ENCODE measurements around the gene ZBTB32.
A peak's percentile ranks its signal among the peaks of the same experiment; 100 is the strongest.

Gene ZBTB32

GRCh38 chr19:35696835-35697234, 7.5 kb upstream of the ZBTB32 start:
- ATAC-seq: peak; percentile 31 to 33

GRCh38 chr19:35702223-35703012, 1.9 kb upstream of the ZBTB32 start:
- peak; percentile 100 for ATAC-seq

GRCh38 chr19:35703343-35703742, 1.0 kb upstream of the ZBTB32 start:
- no peak for ATAC-seq

- ATAC-seq: no peak
These were observed 4.0 kb downstream of the ZBTB32 start for GRCh38 chr19:35708391-35708790.

- peak; percentile 48 to 58 for ATAC-seq
These were observed 6.7 kb downstream of the ZBTB32 start for GRCh38 chr19:35710784-35711723.

GRCh38 chr19:35712567-35713505, 8.5 kb downstream of the ZBTB32 start:
- ATAC-seq: peak; percentile 34 to 44

GRCh38 chr19:35713506-35713850, 9.1 kb downstream of the ZBTB32 start:
- no peak for ATAC-seq

- ATAC-seq: no peak
These were observed 9.6 kb downstream of the ZBTB32 start for GRCh38 chr19:35713904-35714495.

- ATAC-seq: no peak
These were observed 10.4 kb downstream of the ZBTB32 start for GRCh38 chr19:35714601-35715354.

- no peak for ATAC-seq
These were observed 11.0 kb downstream of the ZBTB32 start for GRCh38 chr19:35715355-35715809.

- ATAC-seq: no peak
These were observed 11.8 kb downstream of the ZBTB32 start for GRCh38 chr19:35715981-35716800.

- ATAC-seq: peak; percentile 67 to 72
These were observed 12.7 kb downstream of the ZBTB32 start for GRCh38 chr19:35716801-35717664.

- ATAC-seq: peak; percentile 0
These were observed 13.4 kb downstream of the ZBTB32 start, which contains the start of gene KMT2B for GRCh38 chr19:35717665-35718344. Gene KMT2B, plus strand, starts transcription at chr19:35718003. Its CDS starts 16 bp downstream, at chr19:35718019.

GRCh38 chr19:35718345-35719041, 14.1 kb downstream of the ZBTB32 start:
- peak; percentile 1 for ATAC-seq

- no peak for ATAC-seq
These were observed 15.2 kb downstream of the ZBTB32 start for GRCh38 chr19:35719402-35720162.

GRCh38 chr19:35720163-35720524, 15.8 kb downstream of the ZBTB32 start:
- no peak for ATAC-seq

- ATAC-seq: no peak
These were observed 16.3 kb downstream of the ZBTB32 start for GRCh38 chr19:35720648-35721047.
